Stimulated activated CD4-positive, alpha-beta T cell treated with anti-CD3 and anti-CD28 coated beads, Interleukin-15, amount 100 ng/mL, for 24 hours (primary cell): ENCODE data around the gene BTBD18.
"Not testable (repeated sequence)": the region's sequence is repeated elsewhere in the genome, so short reads cannot be mapped to it uniquely, and the experiment has no call there.

ENCODE experiments used
- DNase-seq: peaks from one replicate; pipeline ENCODE4 v3.0.0-alpha.2; 2020

BTBD18 gene

GRCh38 chr11:57727185-57727584 lies 24.4 kb downstream of the BTBD18 start:
- DNase-seq = no peak

GRCh38 chr11:57716726-57717125 lies 34.9 kb downstream of the BTBD18 start:
- not testable (repeated sequence) for DNase-seq

- no peak for DNase-seq
These were observed 37.8 kb downstream of the BTBD18 start for GRCh38 chr11:57713835-57714234.

- peak; percentile 93 for DNase-seq
These were observed 39.1 kb downstream of the BTBD18 start, which contains the start of gene TMX2 for GRCh38 chr11:57712256-57713150. TMX2 (plus strand) TSS chr11:57712593; CDS start chr11:57712619, 26 bp downstream.

- peak; percentile 83 for DNase-seq
These were observed 40.0 kb downstream of the BTBD18 start, which contains the start of gene MED19 for GRCh38 chr11:57711414-57712255. MED19 (minus strand) TSS chr11:57712215; CDS start chr11:57712179, 36 bp downstream.

DNA sequence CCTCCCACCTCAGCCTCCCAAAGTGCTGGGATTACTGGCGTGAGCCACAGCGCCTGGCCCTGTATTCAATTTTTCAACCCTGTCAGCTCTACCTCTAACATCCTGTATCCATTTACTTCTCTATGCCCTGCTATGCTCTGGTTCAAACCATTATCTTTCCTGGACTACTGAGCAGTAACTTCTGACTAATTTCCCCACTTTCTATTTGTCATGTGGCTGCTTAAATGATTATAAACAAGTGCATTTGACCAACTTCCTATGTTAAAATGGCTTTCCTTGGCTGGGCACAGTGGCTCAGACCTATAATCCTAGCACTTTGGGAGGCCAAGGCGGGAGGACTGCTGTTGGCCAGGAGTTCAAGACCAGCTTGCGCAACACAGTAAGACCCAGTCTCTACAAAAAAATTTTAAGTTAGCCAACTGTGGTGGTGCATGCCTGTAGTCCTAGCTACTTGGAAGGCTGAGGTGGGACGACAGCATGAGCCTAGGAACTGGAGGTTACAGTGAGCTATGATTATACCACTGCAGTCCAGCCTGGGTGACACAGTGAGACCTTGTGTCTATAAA lies 41.7 kb downstream of the BTBD18 start:
- no peak for DNase-seq

GRCh38 chr11:57705432-57705831 lies 46.2 kb downstream of the BTBD18 start:
- not testable (repeated sequence) for DNase-seq

GRCh38 chr11:57704932-57705331 lies 46.7 kb downstream of the BTBD18 start:
- DNase-seq = no peak

GRCh38 chr11:57703341-57703740 lies 48.3 kb downstream of the BTBD18 start:
- DNase-seq = no peak

DNA sequence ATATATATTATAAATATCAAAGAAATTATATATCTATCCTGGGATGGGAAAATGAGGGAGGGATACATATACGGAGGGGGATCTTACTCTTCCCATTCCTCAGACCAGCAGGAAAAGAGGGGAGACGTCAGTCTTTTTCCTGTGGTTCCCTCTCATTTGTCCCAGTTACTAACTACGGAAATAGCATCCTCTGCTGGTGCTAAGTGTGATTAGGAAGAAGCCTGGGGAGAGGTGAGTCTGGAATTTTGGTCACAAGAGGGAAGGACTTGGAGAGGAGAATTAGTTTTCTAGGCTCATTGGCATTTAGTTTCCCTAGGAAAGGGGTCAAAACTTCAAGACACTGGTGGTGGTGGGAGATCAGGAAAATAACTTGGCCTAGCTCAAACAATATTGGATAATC lies 51.2 kb downstream of the BTBD18 start:
- DNase-seq = no peak

DNA sequence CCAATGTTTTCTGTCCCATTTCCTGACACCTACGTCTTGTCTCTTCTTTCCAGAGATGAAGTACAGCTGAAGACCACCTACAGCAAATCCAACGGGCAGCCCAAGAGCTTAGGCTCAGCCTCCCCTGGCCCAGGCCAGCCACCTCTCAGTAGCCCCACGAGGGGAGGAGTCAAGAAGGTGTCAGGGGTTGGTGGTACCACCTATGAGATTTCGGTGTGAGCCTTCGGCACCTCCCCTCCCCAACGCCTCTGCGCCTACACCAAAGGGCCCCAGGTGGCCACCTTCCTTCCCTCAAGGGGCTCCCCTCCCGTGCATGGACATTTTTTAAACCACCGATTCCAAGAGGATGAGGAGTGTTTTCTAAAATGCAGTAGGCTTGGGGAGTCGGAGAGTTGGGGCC lies 51.8 kb downstream of the BTBD18 start:
- DNase-seq = no peak

DNA sequence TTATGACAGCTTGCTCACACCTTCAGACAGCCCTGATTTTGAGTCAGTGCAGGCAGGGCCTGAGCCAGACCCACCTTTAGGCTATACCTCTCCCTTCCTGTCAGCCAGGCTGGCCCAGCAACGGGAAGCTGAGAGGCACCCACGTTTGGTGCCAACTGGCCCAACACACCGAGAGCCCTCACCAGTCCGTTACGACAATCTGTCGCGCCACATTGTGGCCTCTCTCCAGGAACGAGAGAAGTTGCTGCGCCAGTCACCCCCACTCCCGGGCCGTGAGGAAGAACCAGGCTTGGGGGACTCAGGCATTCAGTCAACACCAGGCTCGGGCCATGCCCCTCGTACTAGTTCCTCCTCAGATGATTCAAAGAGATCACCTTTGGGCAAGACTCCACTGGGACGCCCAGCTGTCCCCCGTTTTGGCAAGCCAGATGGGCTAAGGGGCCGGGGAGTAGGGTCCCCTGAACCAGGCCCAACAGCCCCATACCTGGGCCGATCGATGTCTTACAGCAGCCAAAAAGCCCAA lies 52.7 kb downstream of the BTBD18 start:
- DNase-seq = no peak
